ENCODE data around the gene HUNK.

The HUNK gene

DNA sequence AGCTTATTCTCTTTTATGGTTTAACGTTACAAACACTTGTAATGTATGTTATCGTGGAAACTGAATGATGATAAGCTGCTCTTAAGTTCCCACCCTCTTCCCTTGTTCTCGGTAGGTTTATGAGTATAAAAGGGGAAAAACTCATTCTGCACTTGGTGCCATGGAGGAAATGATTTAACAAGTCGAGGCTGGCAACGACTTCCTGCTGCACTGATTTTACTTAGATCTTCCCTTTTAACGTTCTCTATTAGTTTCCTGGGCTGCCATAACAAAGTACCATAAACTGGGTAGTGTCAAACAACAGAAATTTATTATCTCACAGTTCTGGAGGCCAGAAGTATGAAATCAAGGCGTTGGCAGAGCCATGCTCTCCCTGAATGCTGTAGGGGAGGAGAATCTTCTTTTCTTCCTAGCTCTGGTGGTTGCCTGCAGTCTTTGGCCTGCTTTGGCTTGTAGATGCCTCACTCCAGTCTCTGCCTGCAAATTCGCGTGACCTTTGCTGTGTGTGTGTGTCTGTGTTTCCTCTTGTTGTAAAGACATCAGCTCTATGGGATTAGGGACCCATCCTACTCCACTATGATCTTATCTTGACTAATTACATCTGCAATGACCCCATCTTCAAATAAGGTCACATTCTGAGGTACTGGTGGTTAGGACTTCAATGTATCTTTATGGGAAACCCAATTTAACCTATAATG, 26.3 kb downstream of the HUNK start:
- DNase-seq = no peak

DNA sequence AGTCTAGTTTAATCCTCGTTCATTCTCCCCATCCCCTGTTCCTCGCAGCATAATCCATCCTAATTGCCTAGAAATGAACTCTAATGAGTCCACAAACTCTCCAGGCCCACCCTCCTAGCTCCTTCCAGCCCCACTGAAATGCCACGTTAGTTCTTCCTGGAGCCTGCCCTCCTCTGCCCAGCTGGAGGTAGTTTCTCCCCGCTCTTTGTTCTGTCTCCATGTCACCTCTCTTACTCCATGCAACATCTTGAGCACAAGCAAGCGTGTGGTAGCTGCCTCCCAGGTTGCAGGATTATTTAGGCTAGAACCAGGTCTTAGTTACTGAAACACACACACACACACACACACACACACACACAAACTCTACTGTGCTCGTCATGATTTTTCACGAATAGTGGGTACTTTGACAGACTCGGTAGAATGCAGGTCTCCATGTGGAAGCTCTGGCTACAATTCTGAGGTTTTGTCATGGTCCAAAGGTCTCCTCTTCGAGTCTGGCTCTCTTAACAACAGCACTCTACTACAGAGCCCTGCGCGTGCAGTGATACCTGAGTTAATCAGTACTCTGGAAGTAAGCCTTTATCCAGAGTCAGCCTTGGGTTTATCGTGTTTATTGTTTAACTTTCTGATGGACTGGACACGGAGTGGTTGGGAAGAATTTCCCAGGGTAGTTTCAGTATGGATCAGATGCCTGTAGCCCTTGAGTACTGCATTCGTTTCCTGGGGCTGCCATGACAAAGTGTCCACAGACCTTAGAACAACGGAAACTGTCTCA, 27.5 kb downstream of the HUNK start:
- no peak for DNase-seq

DNA sequence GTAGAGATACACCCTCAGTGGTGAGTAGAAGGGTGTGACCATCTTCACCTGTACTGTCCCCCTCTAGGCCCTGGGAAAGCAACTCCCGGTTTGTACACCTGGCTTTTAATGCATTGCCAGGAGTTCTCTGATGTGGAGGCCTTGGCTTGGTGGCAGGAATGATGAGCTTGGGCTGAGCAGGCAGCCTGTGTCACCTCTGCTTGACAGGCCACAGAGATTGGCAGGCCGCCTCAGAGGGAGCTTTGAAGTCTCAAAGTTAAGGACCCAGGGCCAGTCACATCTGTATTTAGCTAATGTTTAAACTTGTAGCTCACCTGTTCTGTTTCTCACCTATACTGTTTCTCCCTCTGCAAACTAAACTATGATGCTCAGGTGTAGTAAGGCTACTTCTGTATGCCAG, 28.5 kb downstream of the HUNK start:
- DNase-seq = no peak

DNA sequence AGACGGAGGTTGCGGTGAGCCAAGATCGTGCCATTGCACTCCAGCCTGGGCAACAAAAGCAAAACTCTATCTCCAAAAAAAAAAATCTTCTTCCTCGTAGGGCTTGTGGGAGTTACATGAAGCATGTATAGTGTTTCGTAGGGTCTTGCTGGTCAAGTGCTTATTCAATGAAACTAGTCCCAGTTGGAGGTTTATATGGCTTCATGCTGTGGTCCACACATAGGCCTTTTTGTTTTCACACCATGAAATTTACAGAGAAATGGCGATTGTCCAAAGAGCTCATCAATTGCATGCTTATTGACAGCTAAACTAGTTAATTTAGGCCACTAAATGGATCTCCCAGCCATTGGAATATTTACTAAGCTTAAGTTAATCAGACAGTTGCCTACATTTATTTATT, 29.6 kb downstream of the HUNK start:
- no peak for DNase-seq

DNA sequence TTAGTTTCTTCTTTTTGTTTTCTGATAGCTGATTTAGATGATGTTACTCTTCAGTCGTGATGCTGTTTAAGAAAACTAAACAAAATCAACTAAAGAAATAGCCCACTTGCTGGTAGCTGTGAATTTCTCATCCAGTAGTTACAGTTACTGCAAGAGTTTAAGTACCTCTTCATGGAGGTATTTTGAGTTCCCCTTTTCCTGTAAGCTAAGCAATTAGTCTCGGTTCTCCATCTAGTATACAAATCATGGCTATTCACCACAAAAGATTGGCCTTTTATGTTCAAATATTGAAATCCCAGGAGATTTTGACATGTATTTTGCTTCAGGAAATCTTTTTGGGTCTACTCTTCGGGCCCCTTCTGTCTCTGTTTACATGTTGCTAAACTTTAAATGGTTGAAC, 31.1 kb downstream of the HUNK start:
- no peak for DNase-seq

DNA sequence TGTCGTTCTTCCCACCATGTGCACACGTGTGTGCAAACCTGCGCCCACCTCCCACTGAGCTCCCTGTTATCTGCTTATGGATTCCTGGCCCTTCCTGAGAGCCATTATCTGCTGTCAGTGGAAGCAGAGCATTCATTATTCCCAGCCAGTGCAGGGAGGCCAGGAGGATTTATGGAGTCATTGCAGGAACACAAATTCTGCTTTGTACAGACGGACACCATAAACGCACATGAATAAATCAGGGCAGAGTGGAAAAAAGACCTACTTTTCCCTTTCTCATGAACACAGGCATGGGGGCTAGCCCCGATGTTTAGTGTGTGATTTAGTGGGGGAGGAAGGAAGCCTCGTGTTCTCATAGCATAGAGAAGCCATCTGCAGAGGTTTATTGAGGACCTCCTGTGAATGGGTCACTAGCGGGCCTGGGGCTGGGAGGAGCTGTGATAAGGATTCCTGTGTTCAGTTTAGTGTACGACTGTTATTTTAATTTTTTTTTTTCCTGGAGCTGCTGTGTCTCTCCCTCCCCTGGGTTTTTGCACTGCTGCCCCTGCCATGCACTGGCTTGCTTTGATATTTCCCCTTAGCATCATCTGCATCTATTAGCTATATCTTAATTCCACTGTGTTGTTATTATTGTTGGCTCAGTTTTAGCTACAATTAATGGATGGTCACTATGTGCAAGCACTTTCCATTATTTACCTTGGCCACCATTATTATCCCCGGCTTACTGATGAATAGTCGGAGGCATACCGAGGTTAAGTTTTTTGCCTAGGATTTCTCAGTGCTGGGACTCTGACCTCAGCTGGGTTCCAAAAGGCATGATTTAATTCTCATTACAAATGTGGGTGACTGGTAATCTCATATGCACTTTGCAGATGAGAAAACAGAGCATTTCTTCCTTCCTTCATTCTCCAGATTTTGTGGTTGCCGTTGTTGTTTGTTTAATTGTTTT, 33.0 kb downstream of the HUNK start:
- no peak for DNase-seq

DNA sequence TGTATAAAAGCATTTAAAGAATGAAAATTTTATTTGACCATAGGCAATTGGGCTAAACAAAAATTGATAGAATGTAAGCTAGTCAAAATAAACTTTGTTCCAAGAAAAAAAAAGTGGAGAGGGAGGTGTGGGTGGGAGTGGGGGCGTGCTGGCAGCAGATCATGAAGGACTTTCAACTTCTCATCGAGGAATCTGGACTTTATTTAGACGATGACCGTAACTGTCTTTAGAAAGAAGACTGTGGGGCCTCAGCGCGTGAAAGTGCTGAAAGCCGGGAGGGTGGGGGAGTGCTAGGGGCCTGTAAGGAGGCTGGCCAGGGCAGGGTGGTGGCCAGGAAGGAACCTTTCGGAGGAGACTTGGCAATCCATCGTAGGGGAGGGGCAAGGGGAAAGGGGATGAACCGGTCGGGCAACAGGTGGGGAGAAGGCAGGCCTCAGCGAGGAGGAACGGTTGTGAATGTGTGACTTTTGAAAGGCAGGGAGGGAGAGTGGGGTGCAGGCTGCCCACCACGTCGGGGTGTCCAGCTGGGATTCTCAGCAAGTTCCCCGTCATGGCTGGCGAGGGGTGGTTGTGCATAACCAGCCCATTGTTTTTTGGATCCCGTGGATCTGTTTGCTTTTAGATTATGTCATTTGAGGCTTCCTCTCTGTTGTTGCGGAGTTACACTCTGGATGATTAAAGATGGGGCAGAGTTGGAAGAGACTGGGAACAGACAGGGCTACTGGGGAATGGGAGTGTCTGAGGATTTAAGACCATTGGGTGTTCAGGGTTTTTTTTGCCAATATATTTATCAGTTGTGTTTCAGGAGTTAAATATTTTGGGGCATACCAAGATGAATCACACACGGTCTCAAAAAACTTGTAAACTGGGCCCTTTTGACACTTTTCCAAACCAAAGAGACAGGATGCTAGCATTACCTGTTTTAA, 35.5 kb downstream of the HUNK start:
- DNase-seq = no peak

DNA sequence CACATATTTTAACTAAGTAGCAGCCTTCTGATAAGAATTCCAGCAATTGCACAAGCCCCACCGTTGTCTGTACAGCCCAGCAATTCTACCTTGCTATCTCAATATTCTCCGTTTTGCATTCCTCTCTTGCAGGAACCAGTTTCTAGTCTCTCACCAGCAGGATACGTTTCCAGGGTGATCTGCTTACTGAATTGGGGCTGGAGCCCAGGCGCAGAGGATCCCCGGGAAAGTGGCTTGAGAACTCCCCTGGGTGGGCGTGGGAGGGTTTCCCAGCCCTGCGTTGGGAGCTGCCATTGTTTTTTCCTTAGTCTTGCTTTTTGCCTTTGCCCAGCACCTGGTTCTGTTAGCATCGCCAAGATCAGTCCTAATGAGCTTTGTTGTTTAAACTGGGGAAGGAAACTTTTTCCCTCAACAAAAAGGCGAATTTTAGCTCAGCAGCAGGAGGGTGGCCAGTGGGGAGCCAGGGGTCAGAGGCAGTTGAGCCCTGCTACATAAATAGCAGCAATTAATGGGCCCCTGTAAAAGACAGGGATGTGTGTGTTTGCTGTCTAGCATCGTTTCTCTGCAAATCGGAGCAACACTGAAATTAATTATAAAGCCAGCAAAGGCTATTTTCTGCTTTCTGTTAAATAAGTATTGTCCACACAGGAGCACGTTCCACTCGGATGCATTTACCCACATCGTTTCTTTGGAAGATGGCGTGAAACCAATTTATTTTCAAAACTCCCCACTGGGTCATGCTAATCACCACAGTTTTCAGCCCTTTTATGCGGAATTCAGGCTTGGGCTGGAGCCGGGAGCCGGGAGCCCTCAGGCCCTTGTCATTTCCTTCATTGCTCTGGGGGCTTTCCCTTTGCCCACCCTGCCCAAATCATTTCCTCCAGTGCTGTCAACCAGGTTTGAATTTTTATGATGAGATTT, 36.6 kb downstream of the HUNK start:
- no peak for DNase-seq

DNA sequence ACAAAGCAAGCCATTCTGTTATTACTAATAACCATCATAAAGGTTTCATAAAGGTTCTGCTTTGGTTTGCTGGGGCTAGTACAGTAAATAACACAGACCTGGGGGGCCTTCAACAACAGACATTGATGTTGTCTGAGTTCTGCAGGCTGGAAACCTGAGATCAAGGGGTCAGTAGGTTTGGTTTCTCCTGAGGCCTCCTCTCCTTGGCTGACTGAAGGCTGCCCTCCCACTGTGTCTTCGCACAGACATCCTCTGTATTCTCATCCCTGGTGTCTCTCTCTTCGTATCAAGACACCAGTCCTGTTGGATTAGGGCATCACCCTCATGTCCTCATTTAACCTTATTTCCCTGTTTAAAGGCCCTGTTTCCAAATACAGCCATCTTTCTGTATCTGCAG, 37.3 kb downstream of the HUNK start:
- DNase-seq = no peak

DNA sequence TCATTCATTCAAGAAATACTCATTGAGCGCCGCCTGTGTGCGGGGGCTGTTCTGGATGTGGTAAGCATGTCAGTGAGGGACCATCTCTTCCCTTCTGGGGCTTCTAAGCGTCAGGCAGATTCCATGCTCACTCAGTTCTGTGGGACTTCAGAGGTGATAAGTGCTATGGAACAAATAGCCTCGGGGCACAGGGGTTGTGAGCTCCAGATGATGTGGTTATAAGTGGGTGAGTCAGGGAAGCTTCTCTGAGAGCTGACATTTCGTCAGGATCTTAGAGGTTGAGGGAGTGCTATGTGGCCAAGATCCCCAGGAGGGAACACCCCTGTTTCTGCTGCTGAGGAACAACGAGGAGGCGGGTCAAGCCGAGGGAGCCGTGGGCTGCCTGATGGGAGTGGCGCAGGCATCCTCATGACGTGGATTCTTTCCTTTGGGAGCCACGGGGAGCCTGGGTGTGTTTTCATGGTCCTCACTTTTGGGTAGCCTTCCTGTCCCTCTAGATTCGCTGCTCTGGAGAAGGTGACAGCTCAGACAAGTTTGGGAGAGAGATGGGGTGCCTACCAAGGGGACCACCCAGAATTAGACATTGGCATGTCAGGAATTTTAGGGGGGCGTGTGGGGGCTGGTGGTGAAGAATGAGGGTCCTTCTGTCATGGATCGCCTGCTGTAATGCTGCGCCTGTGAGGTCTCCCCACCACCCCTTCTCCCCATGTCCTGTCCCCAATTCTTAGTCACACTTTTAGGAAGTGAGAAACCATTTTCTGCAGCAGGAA, 38.5 kb downstream of the HUNK start:
- no peak for DNase-seq

DNA sequence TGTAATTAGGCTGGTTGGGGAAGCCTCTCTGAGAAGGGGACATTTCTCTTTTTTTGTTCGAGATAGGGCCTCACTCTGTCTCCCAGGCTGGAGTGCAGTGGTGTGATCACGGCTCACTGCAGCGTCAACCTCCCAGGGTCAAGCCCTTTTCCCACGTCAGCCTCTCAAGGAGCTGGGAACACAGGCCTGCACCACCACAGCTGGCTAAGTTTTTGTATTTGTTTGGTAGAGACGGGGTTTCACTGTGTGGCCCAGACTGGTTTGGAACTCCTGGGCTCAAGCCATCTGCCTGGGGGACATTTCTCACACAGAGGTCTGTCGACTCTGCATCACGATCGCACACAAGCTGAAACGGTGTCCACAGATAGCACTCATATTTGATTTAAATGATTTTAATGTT, 39.7 kb downstream of the HUNK start:
- DNase-seq = no peak

DNA sequence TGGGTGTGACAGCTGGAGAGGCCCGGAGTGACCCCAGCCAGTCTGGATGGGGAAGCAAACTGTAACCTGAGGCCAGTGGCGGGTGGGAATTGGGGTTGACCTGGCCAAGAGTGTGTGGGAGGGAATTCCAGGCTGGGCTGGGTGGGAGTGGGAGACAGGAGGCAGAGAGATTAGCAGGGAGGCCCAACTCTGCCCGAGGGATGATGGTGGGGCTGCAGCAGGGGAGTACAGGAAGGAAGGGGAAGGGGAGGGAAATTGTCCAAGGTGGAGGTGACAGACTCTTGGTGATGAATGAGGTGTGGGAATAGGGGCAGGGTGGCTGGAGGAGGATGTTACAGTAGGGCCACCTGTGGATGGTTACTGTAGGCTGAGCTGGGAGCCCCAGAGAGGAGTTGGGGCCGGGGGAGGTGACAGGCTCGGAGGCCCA, 40.4 kb downstream of the HUNK start:
- DNase-seq = no peak

DNA sequence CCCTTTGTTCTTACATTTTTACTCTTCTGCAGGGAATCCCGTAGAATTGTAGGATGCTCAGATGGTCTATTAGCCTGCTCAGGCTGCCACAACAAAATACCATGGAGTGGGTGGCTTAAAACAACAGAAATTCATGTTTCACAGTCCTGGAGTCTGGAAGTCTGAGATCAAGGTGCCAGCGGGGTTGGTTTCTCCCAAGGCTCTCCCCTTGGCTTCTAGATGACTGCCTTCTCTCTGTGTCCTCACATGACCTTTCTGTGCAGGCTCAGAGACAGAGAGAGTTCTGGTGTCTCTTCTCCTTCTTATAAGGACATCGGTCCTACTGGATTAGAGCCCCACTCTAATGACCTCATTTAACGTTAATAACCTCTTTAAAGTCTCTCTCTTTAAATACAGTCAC, 41.7 kb downstream of the HUNK start:
- DNase-seq = no peak

DNA sequence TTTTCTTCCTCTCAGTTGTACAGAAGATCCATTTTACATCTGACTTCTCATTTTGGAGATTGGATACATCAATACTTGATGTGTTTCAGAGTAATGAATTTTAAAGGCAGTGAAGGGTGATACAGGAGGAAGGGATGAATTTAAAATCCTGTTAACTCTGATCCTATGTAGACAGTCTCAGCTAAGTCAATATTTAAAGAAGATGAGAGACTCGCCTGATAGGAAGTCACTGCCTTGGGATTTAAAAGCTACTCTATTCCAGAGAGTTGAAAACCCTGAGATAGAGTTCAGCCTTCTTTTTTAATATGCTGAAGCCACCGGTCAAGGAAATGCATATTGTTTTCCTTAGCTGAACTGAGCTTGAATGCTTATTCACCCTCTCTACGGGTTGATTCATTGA, 42.7 kb downstream of the HUNK start:
- no peak for DNase-seq

DNA sequence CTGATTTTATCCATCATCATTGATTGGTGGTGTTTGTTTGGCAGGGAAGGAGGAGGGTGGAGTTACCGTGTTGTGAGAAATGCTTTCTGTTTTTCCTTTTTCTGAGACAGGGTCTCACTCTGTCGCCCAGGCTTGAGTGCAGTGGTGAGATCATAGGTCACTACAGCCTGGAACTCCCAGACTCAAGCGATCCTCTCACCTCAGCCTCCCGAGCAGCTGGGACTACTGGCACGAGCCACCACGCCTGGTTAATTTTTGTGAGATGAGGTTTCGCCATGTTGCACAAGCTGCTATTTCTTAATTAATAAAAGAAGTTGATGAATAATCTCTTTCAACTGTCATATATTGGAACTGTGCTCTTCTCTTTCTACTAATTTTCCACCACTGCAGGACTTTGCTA, 44.3 kb downstream of the HUNK start:
- no peak for DNase-seq

DNA sequence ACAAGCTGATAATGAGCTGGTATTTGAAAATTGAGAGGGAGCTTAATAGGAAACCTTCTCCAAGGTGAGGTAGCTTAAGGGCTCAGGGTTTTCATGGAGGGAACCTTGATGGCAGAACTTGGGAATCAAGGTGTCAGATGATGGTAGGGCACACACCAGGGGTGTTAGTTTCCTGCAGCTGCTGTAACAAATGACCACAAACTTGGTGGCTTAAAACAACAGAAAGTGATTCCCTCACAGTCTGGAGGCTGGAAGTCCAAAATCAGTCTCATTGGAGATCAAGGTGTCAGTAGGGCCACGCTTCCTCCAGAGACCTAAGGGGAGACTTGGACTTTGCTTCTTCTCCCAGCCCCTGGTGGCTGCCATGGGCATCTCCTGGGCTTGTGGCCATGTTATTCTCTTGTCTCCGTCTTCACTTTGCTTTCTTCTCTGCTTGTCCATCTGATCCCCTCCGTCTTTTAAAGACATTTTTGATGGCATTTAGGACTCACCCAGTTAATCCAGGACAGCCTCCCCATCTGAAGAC, 45.5 kb downstream of the HUNK start:
- no peak for DNase-seq

DNA sequence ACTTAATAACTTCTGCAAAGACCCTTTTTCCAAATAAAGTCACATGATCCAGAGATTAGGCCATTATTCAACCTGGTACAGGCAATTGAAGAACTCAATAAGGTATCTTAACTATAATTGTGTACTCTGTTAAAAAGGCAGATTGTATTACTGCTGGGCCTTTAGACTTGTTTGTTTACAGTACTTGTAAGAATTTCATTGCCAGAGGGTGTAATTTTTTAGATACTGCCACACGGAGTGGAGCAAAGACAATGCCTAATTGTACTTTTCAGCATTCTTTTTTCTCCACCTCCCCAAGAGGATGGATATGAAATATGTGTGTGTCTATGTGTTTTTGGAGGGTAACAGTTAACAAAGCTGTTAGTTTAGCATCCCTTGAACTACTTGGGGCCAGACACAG, 47.5 kb downstream of the HUNK start:
- no peak for DNase-seq

DNA sequence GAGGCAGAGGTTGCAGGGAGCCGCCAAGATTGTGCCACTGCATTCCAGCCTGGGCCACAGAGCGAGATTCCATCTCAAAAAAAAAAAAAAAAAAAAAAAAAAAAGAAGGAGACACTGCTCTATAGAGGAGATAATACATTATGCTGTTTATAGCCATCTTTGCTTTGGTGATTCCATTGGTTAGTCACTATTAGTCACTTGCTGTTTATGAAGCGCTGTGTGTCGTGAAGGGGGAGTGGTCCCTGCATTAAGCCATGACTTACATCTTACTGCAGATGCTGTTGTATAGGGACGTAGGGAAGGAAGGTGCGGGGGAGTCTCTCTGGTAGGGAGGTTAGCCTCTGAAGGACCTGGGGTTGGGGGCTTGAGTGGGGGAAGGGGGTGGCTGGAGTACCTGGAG, 48.3 kb downstream of the HUNK start:
- no peak for DNase-seq

DNA sequence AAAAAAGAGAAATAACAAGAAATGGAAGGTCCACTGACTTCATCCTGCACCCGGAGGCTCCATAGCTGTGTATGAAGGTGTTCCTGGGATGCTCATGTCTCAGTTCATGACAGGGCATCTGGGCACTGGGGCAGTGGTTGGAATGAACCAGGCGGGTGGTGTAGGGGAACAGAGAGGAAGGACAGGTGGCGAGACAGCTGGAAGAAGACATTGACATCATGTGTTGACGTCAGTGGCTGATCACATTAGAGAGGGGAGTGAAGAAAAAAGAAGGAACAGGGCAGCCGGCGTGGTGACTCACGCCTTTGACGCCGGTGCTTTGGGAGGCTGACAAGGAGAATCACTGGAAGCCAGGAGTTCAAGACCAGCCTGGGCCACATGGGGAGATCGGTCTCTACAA, 50.1 kb downstream of the HUNK start:
- DNase-seq = no peak

DNA sequence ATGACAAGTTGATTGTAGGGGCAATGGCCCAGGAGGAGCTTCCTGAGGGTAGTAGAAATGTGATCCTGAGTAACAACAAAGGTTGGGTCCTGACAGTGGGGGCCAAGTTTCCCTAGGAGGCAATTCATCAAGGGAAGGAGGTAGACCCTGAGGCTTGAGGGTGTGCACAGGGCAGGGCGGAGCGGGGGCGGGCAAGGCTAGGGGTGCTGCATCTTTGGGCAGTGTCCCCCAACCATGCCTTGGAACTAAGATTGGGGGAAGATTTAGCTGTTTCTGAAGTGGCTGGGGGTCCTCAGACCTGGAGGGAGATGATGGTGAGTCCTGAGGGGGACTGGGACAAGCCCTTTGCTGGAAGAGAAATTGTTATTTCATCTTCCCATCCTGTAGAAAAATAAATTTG, 50.9 kb downstream of the HUNK start:
- no peak for DNase-seq

Data from CD4-positive, alpha-beta T cell treated with Interleukin-4 for 1 hour (primary cell).